GM12878 (cell line): ENCODE data around the gene RGL1. TPM values are rescaled to one million over a fixed set of nuclear protein-coding genes. Genes with fewer than 3 reads are reported as not detected.
A peak's percentile ranks its signal among the peaks of the same experiment; 100 is the strongest.

Source experiments
- ATAC-seq: fragments of 200-7000 bp; cut with Tn5 transposase; 3 replicates; pipeline ENCODE4 v1.9.1; 2020; ENCODE audit warnings: mild to moderate bottlenecking, moderate library complexity
- BruUV-seq: library from RNA; stranded (reverse); fragments of 400-500 nt; replicated peaks from 2 replicates; lab custom pipeline; 2021; lab: Mats Ljungman, UMichigan
- CTCF ChIA-PET: fragments of 300-600 bp; sonication (Branson Sonifier 250); formaldehyde crosslinking; extraction: SDS; loops from one replicate; lab custom pipeline; 2021; ENCODE audit warnings: inconsistent platforms; lab: Yijun Ruan, JAX
- POLR2A ChIA-PET: fragments of 350-600 bp; formaldehyde crosslinking; extraction: SDS; loops from one replicate; lab custom pipeline; 2021; ENCODE audit warnings: inconsistent platforms; lab: Charles Lee
- RAD21 ChIA-PET: fragments of 300-600 bp; sonication (Branson Sonifier 250); formaldehyde crosslinking; loops from one replicate; lab custom pipeline; 2023; ENCODE audit warnings: antibody characterized with exemption; ENCODE audit not compliant: unreplicated experiment; lab: Charles Lee
- SMC1A ChIA-PET: fragments of 300-600 bp; sonication (Branson Sonifier 250); formaldehyde crosslinking; loops from one replicate; lab custom pipeline; 2023; ENCODE audit not compliant: unreplicated experiment, uncharacterized antibody; lab: Charles Lee
- DNase-seq: peaks from one replicate; pipeline ENCODE4 v3.0.0-alpha.2; 2011; ENCODE audit warnings: low read depth, low spot score
- FAIRE-seq: peaks from 3 replicates; lab custom pipeline; 2011; peaks lifted over from hg19 to GRCh38; lab: Jason Lieb, UNC
- H2AFZ ChIP-seq: 2 replicates; pipeline ENCODE4 v1.6.0; 2011; ENCODE audit warnings: low read depth, low read length, control low read depth; ENCODE audit not compliant: control insufficient read depth
- H3K27ac ChIP-seq: 2 replicates; pipeline ENCODE4 v1.5.1; 2011; ENCODE audit warnings: control low read depth; ENCODE audit not compliant: control insufficient read depth, insufficient read depth
- H3K27me3 ChIP-seq, 2 experiments: replicated peaks in 1 of 2; 2 replicates each; pipeline versions ENCODE4 v1.6.0 to v1.6.1; 2011; ENCODE audit warnings: low read length in 1 of 2; ENCODE audit not compliant: control insufficient read depth in 2 of 2, insufficient read depth in 2 of 2
- H3K36me3 ChIP-seq, 2 experiments: 2 replicates each; pipeline ENCODE4 v1.5.1; 2011; ENCODE audit warnings: low read length in 1 of 2; ENCODE audit not compliant: control insufficient read depth in 2 of 2, insufficient read depth in 2 of 2
- H3K4me1 ChIP-seq: 2 replicates; pipeline ENCODE4 v1.6.1; 2011; ENCODE audit warnings: mild to moderate bottlenecking, low read length, moderate library complexity, mixed read lengths; ENCODE audit not compliant: control insufficient read depth, insufficient read depth
- H3K4me2 ChIP-seq: 2 replicates; pipeline ENCODE4 v1.6.0; 2011; ENCODE audit warnings: control low read depth; ENCODE audit not compliant: control insufficient read depth, insufficient read depth
- H3K4me3 ChIP-seq: fragments of 200-600 bp; sonication (generic); 2 replicates; pipeline ENCODE4 v1.5.1; 2016
- H3K79me2 ChIP-seq: 2 replicates; pipeline ENCODE4 v1.6.0; 2011; ENCODE audit warnings: low read length; ENCODE audit not compliant: control insufficient read depth, insufficient read depth
- H3K9ac ChIP-seq: 2 replicates; pipeline ENCODE4 v1.8.0; 2011; ENCODE audit warnings: low read length, control low read depth, mixed read lengths; ENCODE audit not compliant: control insufficient read depth, insufficient read depth
- H3K9me3 ChIP-seq: replicated peaks from 3 replicates; pipeline ENCODE4 v1.5.1; 2011; ENCODE audit warnings: mild to moderate bottlenecking, low read length; ENCODE audit not compliant: control insufficient read depth, insufficient read depth
- H4K20me1 ChIP-seq: 2 replicates; pipeline ENCODE4 v1.6.0; 2011; ENCODE audit not compliant: control insufficient read depth, insufficient read depth
- ATF7 ChIP-seq: fragments of 450-650 bp; IDR thresholded peaks from 2 replicates; pipeline ENCODE4 v1.6.1; 2016; ENCODE audit warnings: low read depth, mild to moderate bottlenecking
- BCL3 ChIP-seq: IDR thresholded peaks from 2 replicates; pipeline ENCODE4 v1.6.1; 2011; ENCODE audit warnings: borderline replicate concordance, low read depth, mild to moderate bottlenecking, moderate library complexity, low read length; ENCODE audit not compliant: insufficient read depth, poor library complexity, severe bottlenecking
- KAT2A ChIP-seq: conservative IDR thresholded peaks from 2 replicates; pipeline ENCODE4 v1.6.1; 2011; ENCODE audit warnings: low read depth, low read length; ENCODE audit not compliant: control insufficient read depth
- POU2F2 ChIP-seq: IDR thresholded peaks from 3 replicates; pipeline ENCODE4 v1.6.1; 2011; ENCODE audit warnings: low read depth, mild to moderate bottlenecking, low read length, borderline replicate concordance
- ZNF687 ChIP-seq: fragments of 450-650 bp; IDR thresholded peaks from 2 replicates; pipeline ENCODE4 v1.6.1; 2017; ENCODE audit warnings: mild to moderate bottlenecking, moderate library complexity
- WGBS: methylation state at CpG from one replicate; pipeline ENCODE4 v1.1.6; 2016; ENCODE audit warnings: low lambda C conversion rate; ENCODE audit not compliant: insufficient replicate concordance, insufficient coverage; ENCODE audit errors: missing lambda C conversion rate; 5-methylcytosine and 5-hydroxymethylcytosine counted together
- in situ Hi-C: fragments of 300-500 bp; cut with MboI; formaldehyde crosslinking; loops from 9 replicates; pipeline ENCODE4 v1.14.3; 2018; ENCODE audit warnings: mixed read lengths
- intact Hi-C: fragments of 100-400 bp; cut with micrococcal nuclease; formaldehyde crosslinking; loops from one replicate; pipeline ENCODE4 v1.14.2; 2022; ENCODE audit not compliant: unreplicated experiment
- polyA plus RNA-seq, 11 experiments: library from polyadenylated mRNA; depleted of rRNA in 4 of 11; unstranded in 6 of 11; stranded (reverse) in 5 of 11; fragments of >200 nt; fragmentation: Nextera tagmentation in 4 of 11; fragmentation: Illumina TruSeq in 1 of 11; extraction: Ambion mirVana in 4 of 11; extraction: Trizol in 1 of 11; gene quantifications; 1 replicate in 1 of 11; 2 replicates in 10 of 11; pipeline versions ENCODE4 v1.2.1 to v1.2.3, GENCODE V29; 2011 to 2016; ENCODE audit warnings: inconsistent platforms in 2 of 11, missing spikeins in 2 of 11, low read depth in 1 of 11
- total RNA-seq, 4 experiments: library from RNA; depleted of rRNA in 3 of 4; stranded (reverse); fragments of >200 nt in 3 of 4; fragmentation: Illumina TruSeq in 1 of 4; extraction: Trizol in 1 of 4; gene quantifications; 2 replicates each; pipeline versions ENCODE4 v1.2.1 to v1.2.3, GENCODE V29; 2013 to 2021

RGL1 gene
- total and polyA plus RNA-seq, 10 of the 15 experiments (the other 5 are each of a cell fraction or from before 2014, with no cell fraction given), result 8.1 to 25.0 (median 19.0) TPM

DNA sequence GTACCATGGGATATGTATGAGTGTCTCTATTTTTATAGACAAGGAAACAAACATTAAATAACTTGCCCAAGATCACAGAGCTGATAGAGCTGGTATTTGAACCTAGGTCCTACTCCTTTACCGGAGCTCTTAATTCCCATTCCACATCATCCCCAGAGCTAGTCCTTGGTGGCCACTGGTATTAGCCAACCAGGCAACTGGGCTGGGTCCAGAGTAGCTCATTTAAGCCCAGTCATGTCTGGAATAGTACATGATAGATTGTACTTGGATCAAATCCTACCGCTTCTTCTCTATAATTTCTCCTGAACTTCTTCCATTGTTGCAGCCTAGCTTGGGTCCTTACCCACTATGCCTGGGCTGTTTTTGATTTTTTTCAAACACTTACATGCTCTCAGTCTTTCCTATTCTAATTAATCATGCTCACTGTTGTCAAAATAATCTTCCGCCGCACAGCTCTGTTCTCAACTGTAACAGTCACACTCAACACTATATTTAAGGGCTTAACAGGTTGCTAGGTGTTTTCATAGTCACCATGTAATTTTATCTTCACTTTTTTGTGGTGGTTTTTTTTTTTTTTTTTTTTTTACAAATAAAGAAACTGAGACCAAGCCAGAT lies 152.4 kb downstream of the RGL1 start:
- H3K27ac ChIP-seq, result no peak overlapping the region
- no peak for ATAC-seq
- intact Hi-C loops, result no loop called here

More for the DNA sequence above, 152.4 kb downstream of the RGL1 start:
- Histone ChIP-seq H3K4me2 (peak overlapping the region; percentile 5; the same call in 1 of the 2 replicates), H3K36me3 (no peaks in the 10 kb centered on the region), H2AFZ (no peak overlapping the region; the same call in 1 of the 2 replicates), H4K20me1 (no peaks in the 10 kb centered on the region), H3K27me3 (no peaks in the 10 kb centered on the region), H3K9ac (no peak overlapping the region), H3K79me2 (no peaks in the 10 kb centered on the region), H3K4me3 (no peak overlapping the region), H3K9me3 (no peaks in the 10 kb centered on the region; the same call in 2 of the 3 replicates), H3K4me1 (peaks cover 16% of the 10 kb centered on the region)
- DNase-seq, result no peak
- in situ Hi-C loops, result no loop called here
- no peak for FAIRE-seq
- no peak for TF ChIP-seq BCL3
- no peak for TF ChIP-seq KAT2A
- no peak for TF ChIP-seq ZNF687
- TF ChIP-seq ATF7, result no peak
- no peak for TF ChIP-seq POU2F2
- SMC1A ChIA-PET, result interaction anchor here (0.6 to 3.2 kb wide), 9 partner anchors 11 to 86 kb away, joined by 3 to 27 read pairs (median 4); no protein-coding TSS in a partner anchor
- POLR2A ChIA-PET, result interaction anchor here (0.7 to 1.2 kb wide), 3 partner anchors 15 to 63 kb away, joined by 4 to 8 read pairs (median 4); no protein-coding TSS in a partner anchor
- WGBS, result 98% methylated on average over 4 of the region's 4 CpGs
- RAD21 ChIA-PET, result interaction anchor here (0.6 to 3.7 kb wide), 4 partner anchors 32 to 302 kb away, joined by 3 to 14 read pairs (median 8); partner anchors contain the start of gene TSEN15
- CTCF ChIA-PET, result interaction anchor here (0.7 to 1.4 kb wide), 9 partner anchors 9 to 272 kb away, joined by 3 to 4 read pairs (median 3); no protein-coding TSS in a partner anchor
- BruUV-seq, result no TSS peak
